Measurements from ENCODE around the gene CNIH3.

- no peak for TF ChIP-seq CTCF (IDR thresholded peaks at IDR 0.05; ENCODE audit: low read length)
- TF ChIP-seq EZH2 (IDR thresholded peaks at IDR 0.05; ENCODE audit: borderline replicate concordance, low read length): no peak
Measured at GRCh38 chr1:224767676-224768075, 151.6 kb downstream of the CNIH3 start.

Data from OCI-LY1 (cell line).